HEK293 (cell line): ENCODE data around the gene HSPE1.

Experiments
- BCL11A ChIP-seq: fragments of 450-650 bp; formaldehyde crosslinking; IDR thresholded peaks from 2 replicates; pipeline ENCODE4 v1.5.1; 2016; ENCODE audit warnings: low read depth, missing biosample characterization, missing genetic modification characterization
- KLF16 ChIP-seq: fragments of 450-650 bp; formaldehyde crosslinking; IDR thresholded peaks from 2 replicates; pipeline ENCODE4 v1.5.1; 2017; ENCODE audit warnings: missing biosample characterization, missing genetic modification characterization
- KLF9 ChIP-seq: fragments of 450-650 bp; formaldehyde crosslinking; IDR thresholded peaks from 2 replicates; pipeline ENCODE4 v1.5.1; 2016; ENCODE audit warnings: missing biosample characterization, missing genetic modification characterization, low read depth
- MEIS1 ChIP-seq: sonication (generic); formaldehyde crosslinking; IDR thresholded peaks from 2 replicates; pipeline ENCODE4 v1.8.1; 2022; ENCODE audit warnings: missing genetic modification reagents, mild to moderate bottlenecking, borderline replicate concordance
- PRDM4 ChIP-seq: fragments of 450-650 bp; formaldehyde crosslinking; IDR thresholded peaks from 2 replicates; pipeline ENCODE4 v1.5.1; 2017; ENCODE audit warnings: missing biosample characterization, missing genetic modification characterization
- SP2 ChIP-seq: fragments of 450-650 bp; formaldehyde crosslinking; IDR thresholded peaks from 2 replicates; pipeline ENCODE4 v1.5.1; 2016; ENCODE audit warnings: missing biosample characterization, missing genetic modification characterization
- ZBTB17 ChIP-seq: fragments of 450-650 bp; formaldehyde crosslinking; IDR thresholded peaks from 2 replicates; pipeline ENCODE4 v1.5.1; 2016; ENCODE audit warnings: missing biosample characterization, missing genetic modification characterization
- ZFP69B ChIP-seq: fragments of 450-650 bp; formaldehyde crosslinking; IDR thresholded peaks from 2 replicates; pipeline ENCODE4 v1.5.1; 2016; ENCODE audit warnings: missing biosample characterization, missing genetic modification characterization
- ZNF10 ChIP-seq: fragments of 450-650 bp; formaldehyde crosslinking; IDR thresholded peaks from 2 replicates; pipeline ENCODE4 v1.5.1; 2017; ENCODE audit warnings: missing biosample characterization, missing genetic modification characterization
- ZNF366 ChIP-seq: fragments of 450-650 bp; formaldehyde crosslinking; conservative IDR thresholded peaks from 2 replicates; pipeline ENCODE4 v1.5.1; 2016; ENCODE audit warnings: missing biosample characterization, missing genetic modification characterization
- ZNF394 ChIP-seq: fragments of 450-650 bp; formaldehyde crosslinking; IDR thresholded peaks from 2 replicates; pipeline ENCODE4 v1.5.1; 2016; ENCODE audit warnings: missing biosample characterization, missing genetic modification characterization, mild to moderate bottlenecking, moderate library complexity, borderline replicate concordance
- ZNF473 ChIP-seq: fragments of 450-650 bp; formaldehyde crosslinking; IDR thresholded peaks from 2 replicates; pipeline ENCODE4 v1.5.1; 2017; ENCODE audit warnings: missing biosample characterization, missing genetic modification characterization
- ZNF48 ChIP-seq: fragments of 450-650 bp; formaldehyde crosslinking; IDR thresholded peaks from 2 replicates; pipeline ENCODE4 v1.5.1; 2016; ENCODE audit warnings: missing biosample characterization, missing genetic modification characterization
- ZNF501 ChIP-seq: fragments of 450-650 bp; formaldehyde crosslinking; IDR thresholded peaks from 2 replicates; pipeline ENCODE4 v1.5.1; 2016; ENCODE audit warnings: missing biosample characterization, missing genetic modification characterization
- ZNF518A ChIP-seq: fragments of 450-650 bp; formaldehyde crosslinking; conservative IDR thresholded peaks from 2 replicates; pipeline ENCODE4 v1.5.1; 2016; ENCODE audit warnings: low read depth, missing biosample characterization, missing genetic modification characterization
- ZNF544 ChIP-seq: fragments of 450-650 bp; formaldehyde crosslinking; IDR thresholded peaks from 2 replicates; pipeline ENCODE4 v1.5.0; 2017; ENCODE audit warnings: missing biosample characterization, missing genetic modification characterization
- ZNF600 ChIP-seq: fragments of 450-650 bp; formaldehyde crosslinking; IDR thresholded peaks from 2 replicates; pipeline ENCODE4 v1.5.1; 2016; ENCODE audit warnings: missing biosample characterization, missing genetic modification characterization
- ZNF660 ChIP-seq: fragments of 450-650 bp; IDR thresholded peaks from 2 replicates; pipeline ENCODE4 v1.5.1; 2018; ENCODE audit warnings: missing biosample characterization, mild to moderate bottlenecking, missing genetic modification characterization
- TF ChIP-seq, protein P1 (sequence below): fragments of 450-650 bp; formaldehyde crosslinking; IDR thresholded peaks from 2 replicates; pipeline ENCODE4 v1.5.1; 2016; ENCODE audit warnings: missing biosample characterization, missing genetic modification characterization, low read depth
- TF ChIP-seq, protein P2 (sequence below): fragments of 450-650 bp; formaldehyde crosslinking; IDR thresholded peaks from 2 replicates; pipeline ENCODE4 v1.5.1; 2016; ENCODE audit warnings: missing biosample characterization, missing genetic modification characterization
- TF ChIP-seq, protein P3 (sequence below): fragments of 450-650 bp; formaldehyde crosslinking; IDR thresholded peaks from 2 replicates; pipeline ENCODE4 v1.5.1; 2016; ENCODE audit warnings: missing biosample characterization, missing genetic modification characterization
- TF ChIP-seq, protein P4 (sequence below): fragments of 450-650 bp; formaldehyde crosslinking; IDR thresholded peaks from 2 replicates; pipeline ENCODE4 v1.5.1; 2016; ENCODE audit warnings: missing biosample characterization, missing genetic modification characterization

HSPE1 gene

GRCh38 chr2:197499594-197500502 is at the start of gene HSPE1, which contains the start of gene HSPD1 (continued):
- TF ChIP-seq, protein P1, sequence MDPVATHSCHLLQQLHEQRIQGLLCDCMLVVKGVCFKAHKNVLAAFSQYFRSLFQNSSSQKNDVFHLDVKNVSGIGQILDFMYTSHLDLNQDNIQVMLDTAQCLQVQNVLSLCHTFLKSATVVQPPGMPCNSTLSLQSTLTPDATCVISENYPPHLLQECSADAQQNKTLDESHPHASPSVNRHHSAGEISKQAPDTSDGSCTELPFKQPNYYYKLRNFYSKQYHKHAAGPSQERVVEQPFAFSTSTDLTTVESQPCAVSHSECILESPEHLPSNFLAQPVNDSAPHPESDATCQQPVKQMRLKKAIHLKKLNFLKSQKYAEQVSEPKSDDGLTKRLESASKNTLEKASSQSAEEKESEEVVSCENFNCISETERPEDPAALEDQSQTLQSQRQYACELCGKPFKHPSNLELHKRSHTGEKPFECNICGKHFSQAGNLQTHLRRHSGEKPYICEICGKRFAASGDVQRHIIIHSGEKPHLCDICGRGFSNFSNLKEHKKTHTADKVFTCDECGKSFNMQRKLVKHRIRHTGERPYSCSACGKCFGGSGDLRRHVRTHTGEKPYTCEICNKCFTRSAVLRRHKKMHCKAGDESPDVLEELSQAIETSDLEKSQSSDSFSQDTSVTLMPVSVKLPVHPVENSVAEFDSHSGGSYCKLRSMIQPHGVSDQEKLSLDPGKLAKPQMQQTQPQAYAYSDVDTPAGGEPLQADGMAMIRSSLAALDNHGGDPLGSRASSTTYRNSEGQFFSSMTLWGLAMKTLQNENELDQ (tag by site-specific recombination): no peak
- TF ChIP-seq ZNF394: peak; percentile 50
- peak; percentile 98 for TF ChIP-seq ZNF600 (tag by site-specific recombination)
- TF ChIP-seq ZNF501 (tag by site-specific recombination): peak; percentile 85; the same call in 1 of the 2 replicates
- TF ChIP-seq, protein P2, sequence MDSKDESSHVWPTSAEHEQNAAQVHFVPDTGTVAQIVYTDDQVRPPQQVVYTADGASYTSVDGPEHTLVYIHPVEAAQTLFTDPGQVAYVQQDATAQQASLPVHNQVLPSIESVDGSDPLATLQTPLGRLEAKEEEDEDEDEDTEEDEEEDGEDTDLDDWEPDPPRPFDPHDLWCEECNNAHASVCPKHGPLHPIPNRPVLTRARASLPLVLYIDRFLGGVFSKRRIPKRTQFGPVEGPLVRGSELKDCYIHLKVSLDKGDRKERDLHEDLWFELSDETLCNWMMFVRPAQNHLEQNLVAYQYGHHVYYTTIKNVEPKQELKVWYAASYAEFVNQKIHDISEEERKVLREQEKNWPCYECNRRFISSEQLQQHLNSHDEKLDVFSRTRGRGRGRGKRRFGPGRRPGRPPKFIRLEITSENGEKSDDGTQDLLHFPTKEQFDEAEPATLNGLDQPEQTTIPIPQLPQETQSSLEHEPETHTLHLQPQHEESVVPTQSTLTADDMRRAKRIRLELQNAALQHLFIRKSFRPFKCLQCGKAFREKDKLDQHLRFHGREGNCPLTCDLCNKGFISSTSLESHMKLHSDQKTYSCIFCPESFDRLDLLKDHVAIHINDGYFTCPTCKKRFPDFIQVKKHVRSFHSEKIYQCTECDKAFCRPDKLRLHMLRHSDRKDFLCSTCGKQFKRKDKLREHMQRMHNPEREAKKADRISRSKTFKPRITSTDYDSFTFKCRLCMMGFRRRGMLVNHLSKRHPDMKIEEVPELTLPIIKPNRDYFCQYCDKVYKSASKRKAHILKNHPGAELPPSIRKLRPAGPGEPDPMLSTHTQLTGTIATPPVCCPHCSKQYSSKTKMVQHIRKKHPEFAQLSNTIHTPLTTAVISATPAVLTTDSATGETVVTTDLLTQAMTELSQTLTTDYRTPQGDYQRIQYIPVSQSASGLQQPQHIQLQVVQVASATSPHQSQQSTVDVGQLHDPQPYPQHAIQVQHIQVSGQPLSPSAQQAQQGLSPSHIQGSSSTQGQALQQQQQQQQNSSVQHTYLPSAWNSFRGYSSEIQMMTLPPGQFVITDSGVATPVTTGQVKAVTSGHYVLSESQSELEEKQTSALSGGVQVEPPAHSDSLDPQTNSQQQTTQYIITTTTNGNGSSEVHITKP (tag by site-specific recombination): peak; percentile 63
- peak; percentile 75 for TF ChIP-seq BCL11A (tag by site-specific recombination)
- no peak for TF ChIP-seq MEIS1
- TF ChIP-seq ZNF10 (tag by site-specific recombination): peak; percentile 68; the same call in 1 of the 2 replicates
- TF ChIP-seq, protein P3, sequence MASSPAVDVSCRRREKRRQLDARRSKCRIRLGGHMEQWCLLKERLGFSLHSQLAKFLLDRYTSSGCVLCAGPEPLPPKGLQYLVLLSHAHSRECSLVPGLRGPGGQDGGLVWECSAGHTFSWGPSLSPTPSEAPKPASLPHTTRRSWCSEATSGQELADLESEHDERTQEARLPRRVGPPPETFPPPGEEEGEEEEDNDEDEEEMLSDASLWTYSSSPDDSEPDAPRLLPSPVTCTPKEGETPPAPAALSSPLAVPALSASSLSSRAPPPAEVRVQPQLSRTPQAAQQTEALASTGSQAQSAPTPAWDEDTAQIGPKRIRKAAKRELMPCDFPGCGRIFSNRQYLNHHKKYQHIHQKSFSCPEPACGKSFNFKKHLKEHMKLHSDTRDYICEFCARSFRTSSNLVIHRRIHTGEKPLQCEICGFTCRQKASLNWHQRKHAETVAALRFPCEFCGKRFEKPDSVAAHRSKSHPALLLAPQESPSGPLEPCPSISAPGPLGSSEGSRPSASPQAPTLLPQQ: peak; percentile 92
- peak; percentile 94 for TF ChIP-seq SP2 (tag by site-specific recombination)
- TF ChIP-seq, protein P4, sequence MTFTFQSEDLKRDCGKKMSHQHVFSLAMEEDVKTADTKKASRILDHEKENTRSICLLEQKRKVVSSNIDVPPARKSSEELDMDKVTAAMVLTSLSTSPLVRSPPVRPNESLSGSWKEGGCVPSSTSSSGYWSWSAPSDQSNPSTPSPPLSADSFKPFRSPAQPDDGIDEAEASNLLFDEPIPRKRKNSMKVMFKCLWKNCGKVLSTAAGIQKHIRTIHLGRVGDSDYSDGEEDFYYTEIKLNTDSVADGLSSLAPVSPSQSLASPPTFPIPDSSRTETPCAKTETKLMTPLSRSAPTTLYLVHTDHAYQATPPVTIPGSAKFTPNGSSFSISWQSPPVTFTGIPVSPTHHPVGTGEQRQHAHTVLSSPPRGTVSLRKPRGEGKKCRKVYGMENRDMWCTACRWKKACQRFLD (tag by site-specific recombination): peak; percentile 70
- TF ChIP-seq ZNF366 (tag by site-specific recombination): peak; percentile 80
- TF ChIP-seq ZNF544: no peak
- TF ChIP-seq ZNF660: peak; percentile 86
- TF ChIP-seq PRDM4: peak; percentile 99
- peak; percentile 97 for TF ChIP-seq ZNF518A (tag by site-specific recombination)
- peak; percentile 99 for TF ChIP-seq KLF9 (tag by site-specific recombination)
- peak; percentile 100 for TF ChIP-seq KLF16 (tag by site-specific recombination)
- no peak for TF ChIP-seq ZNF473 (tag by site-specific recombination)
- TF ChIP-seq ZFP69B (tag by site-specific recombination): peak; percentile 85; the same call in 1 of the 2 replicates
- TF ChIP-seq ZBTB17 (tag by site-specific recombination): peak; percentile 89
- no peak for TF ChIP-seq ZNF48
